ENCODE data around the gene CUL4B. TPM values are rescaled to one million over a fixed set of nuclear protein-coding genes. Genes with fewer than 3 reads are reported as not detected.
A peak's percentile ranks its signal among the peaks of the same experiment; 100 is the strongest.

The CUL4B gene
- total and polyA plus RNA-seq, 4 donors: 6.0 to 24.9 (median 12.7) TPM

DNA sequence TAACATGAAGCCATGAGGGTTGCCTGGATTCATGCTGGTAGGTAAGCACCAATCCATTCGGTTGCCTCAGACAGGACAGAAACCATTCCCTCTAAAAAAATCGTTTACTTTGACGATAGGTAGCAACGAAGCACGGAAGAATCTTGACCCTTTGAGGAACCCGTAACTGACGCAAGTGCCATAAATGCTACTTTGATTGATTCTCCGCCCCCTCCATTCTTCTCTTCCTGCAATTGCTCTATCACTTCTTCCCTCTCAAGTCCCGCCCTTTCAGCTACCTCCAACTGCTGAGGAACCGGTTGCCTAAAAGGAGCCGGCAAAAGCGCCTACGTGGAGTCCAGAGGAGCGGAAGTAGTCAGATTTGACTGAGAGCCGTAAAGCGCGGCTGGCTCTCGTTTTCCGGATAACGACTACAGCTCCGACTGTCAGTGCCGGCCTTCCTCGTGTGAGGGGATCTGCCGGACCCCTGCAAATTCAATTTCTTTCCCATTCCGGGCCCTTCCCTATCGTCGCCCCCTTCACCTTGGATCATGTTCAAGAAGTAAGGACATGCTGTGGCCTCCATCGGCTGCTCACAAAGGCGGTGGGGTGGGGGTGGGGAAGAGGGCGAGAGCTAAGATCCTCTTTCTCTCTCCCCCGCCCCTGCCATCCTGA, 43.1 kb upstream of the CUL4B start, which contains the start of gene MCTS1:
Gene MCTS1, plus strand, starts transcription at position 395 of the 654 bp plus-strand sequence. Its CDS starts 136 bp downstream, at position 531.
- Histone ChIP-seq H3K27me3 (ENCODE audit: control insufficient read depth in 4 of 4, insufficient read depth in 4 of 4, low read length in 3 of 4) (no peaks in the 10 kb centered on the region), H3K9ac (ENCODE audit: low read depth in 1 of 2, low read length in 2 of 2) (peak within 1 kb of the TSS; percentile 10 to 89), H3K4me3 (ENCODE audit: low read depth in 1 of 3, low read length in 3 of 3) (peak within 1 kb of the TSS; percentile 57 to 83 (median 70)), H3K27ac (ENCODE audit: low read depth in 1 of 2, low read length in 2 of 2) (peak within 1 kb of the TSS; percentile 83 to 85), H3K9me3 (ENCODE audit: control insufficient read depth in 4 of 4, low read length in 3 of 4) (no peaks in the 10 kb centered on the region), H3K4me1 (ENCODE audit: control insufficient read depth in 4 of 4, insufficient read depth in 4 of 4, low read length in 3 of 4) (peaks cover 0 to 9% (median 6%) of the 10 kb centered on the region in 4 donors), H3K36me3 (ENCODE audit: control insufficient read depth in 4 of 4, insufficient read depth in 3 of 4, low read depth in 1 of 4, low read length in 3 of 4) (peaks cover 0 to 3% (median 0%) of the 10 kb centered on the region in 4 donors)
- WGBS: under 1% methylated on average over 31 of the region's 31 CpGs
- TF ChIP-seq, protein P1, sequence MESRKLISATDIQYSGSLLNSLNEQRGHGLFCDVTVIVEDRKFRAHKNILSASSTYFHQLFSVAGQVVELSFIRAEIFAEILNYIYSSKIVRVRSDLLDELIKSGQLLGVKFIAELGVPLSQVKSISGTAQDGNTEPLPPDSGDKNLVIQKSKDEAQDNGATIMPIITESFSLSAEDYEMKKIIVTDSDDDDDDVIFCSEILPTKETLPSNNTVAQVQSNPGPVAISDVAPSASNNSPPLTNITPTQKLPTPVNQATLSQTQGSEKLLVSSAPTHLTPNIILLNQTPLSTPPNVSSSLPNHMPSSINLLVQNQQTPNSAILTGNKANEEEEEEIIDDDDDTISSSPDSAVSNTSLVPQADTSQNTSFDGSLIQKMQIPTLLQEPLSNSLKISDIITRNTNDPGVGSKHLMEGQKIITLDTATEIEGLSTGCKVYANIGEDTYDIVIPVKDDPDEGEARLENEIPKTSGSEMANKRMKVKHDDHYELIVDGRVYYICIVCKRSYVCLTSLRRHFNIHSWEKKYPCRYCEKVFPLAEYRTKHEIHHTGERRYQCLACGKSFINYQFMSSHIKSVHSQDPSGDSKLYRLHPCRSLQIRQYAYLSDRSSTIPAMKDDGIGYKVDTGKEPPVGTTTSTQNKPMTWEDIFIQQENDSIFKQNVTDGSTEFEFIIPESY (IDR thresholded peaks at IDR 0.05): peak; percentile 82
- TF ChIP-seq, protein P2, sequence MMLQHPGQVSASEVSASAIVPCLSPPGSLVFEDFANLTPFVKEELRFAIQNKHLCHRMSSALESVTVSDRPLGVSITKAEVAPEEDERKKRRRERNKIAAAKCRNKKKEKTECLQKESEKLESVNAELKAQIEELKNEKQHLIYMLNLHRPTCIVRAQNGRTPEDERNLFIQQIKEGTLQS (IDR thresholded peaks at IDR 0.05): no peak
- peak; percentile 69 to 90 for TF ChIP-seq GABPA (IDR thresholded peaks at IDR 0.05 in 1 of 2, conservative IDR thresholded peaks at IDR 0.05 in 1 of 2)
- TF ChIP-seq, protein P3, sequence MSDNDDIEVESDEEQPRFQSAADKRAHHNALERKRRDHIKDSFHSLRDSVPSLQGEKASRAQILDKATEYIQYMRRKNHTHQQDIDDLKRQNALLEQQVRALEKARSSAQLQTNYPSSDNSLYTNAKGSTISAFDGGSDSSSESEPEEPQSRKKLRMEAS (IDR thresholded peaks at IDR 0.05): peak; percentile 66
- peak; percentile 61 for TF ChIP-seq SP1 (IDR thresholded peaks at IDR 0.05)
- TF ChIP-seq TAF1 (conservative IDR thresholded peaks at IDR 0.05): peak; percentile 56
- no peak for TF ChIP-seq HNF4G (IDR thresholded peaks at IDR 0.05)
- TF ChIP-seq, protein P4, sequence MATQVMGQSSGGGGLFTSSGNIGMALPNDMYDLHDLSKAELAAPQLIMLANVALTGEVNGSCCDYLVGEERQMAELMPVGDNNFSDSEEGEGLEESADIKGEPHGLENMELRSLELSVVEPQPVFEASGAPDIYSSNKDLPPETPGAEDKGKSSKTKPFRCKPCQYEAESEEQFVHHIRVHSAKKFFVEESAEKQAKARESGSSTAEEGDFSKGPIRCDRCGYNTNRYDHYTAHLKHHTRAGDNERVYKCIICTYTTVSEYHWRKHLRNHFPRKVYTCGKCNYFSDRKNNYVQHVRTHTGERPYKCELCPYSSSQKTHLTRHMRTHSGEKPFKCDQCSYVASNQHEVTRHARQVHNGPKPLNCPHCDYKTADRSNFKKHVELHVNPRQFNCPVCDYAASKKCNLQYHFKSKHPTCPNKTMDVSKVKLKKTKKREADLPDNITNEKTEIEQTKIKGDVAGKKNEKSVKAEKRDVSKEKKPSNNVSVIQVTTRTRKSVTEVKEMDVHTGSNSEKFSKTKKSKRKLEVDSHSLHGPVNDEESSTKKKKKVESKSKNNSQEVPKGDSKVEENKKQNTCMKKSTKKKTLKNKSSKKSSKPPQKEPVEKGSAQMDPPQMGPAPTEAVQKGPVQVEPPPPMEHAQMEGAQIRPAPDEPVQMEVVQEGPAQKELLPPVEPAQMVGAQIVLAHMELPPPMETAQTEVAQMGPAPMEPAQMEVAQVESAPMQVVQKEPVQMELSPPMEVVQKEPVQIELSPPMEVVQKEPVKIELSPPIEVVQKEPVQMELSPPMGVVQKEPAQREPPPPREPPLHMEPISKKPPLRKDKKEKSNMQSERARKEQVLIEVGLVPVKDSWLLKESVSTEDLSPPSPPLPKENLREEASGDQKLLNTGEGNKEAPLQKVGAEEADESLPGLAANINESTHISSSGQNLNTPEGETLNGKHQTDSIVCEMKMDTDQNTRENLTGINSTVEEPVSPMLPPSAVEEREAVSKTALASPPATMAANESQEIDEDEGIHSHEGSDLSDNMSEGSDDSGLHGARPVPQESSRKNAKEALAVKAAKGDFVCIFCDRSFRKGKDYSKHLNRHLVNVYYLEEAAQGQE (IDR thresholded peaks at IDR 0.05): peak; percentile 24
- peak; percentile 22 to 40 for TF ChIP-seq RAD21 (IDR thresholded peaks at IDR 0.05)
- TF ChIP-seq, protein P5, sequence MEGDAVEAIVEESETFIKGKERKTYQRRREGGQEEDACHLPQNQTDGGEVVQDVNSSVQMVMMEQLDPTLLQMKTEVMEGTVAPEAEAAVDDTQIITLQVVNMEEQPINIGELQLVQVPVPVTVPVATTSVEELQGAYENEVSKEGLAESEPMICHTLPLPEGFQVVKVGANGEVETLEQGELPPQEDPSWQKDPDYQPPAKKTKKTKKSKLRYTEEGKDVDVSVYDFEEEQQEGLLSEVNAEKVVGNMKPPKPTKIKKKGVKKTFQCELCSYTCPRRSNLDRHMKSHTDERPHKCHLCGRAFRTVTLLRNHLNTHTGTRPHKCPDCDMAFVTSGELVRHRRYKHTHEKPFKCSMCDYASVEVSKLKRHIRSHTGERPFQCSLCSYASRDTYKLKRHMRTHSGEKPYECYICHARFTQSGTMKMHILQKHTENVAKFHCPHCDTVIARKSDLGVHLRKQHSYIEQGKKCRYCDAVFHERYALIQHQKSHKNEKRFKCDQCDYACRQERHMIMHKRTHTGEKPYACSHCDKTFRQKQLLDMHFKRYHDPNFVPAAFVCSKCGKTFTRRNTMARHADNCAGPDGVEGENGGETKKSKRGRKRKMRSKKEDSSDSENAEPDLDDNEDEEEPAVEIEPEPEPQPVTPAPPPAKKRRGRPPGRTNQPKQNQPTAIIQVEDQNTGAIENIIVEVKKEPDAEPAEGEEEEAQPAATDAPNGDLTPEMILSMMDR (IDR thresholded peaks at IDR 0.05; ENCODE audit: low read depth, low read length, missing input control): no peak
- TF ChIP-seq FOXA1 (IDR thresholded peaks at IDR 0.05): no peak
- TF ChIP-seq EGR1 (IDR thresholded peaks at IDR 0.05; ENCODE audit: low read depth in 2 of 2): peak; percentile 96 to 97
- TF ChIP-seq HNF4A (conservative IDR thresholded peaks at IDR 0.05): peak; percentile 41 to 60
- TF ChIP-seq NR2F2 (IDR thresholded peaks at IDR 0.05): peak; percentile 15
- TF ChIP-seq RXRA (IDR thresholded peaks at IDR 0.05): peak; percentile 38 to 41
- TF ChIP-seq JUND (IDR thresholded peaks at IDR 0.05): peak; percentile 46 to 63
- peak; percentile 75 for TF ChIP-seq YY1 (IDR thresholded peaks at IDR 0.05)
- peak; percentile 59 for DNase-seq (ENCODE audit: low spot score)

Data from liver (tissue), 9 donors.